Measurements from ENCODE around the gene PLXNC1.

The PLXNC1 gene

GRCh38 chr12:94260717-94261116, 112.3 kb downstream of the PLXNC1 start:
- TF ChIP-seq, protein P1, sequence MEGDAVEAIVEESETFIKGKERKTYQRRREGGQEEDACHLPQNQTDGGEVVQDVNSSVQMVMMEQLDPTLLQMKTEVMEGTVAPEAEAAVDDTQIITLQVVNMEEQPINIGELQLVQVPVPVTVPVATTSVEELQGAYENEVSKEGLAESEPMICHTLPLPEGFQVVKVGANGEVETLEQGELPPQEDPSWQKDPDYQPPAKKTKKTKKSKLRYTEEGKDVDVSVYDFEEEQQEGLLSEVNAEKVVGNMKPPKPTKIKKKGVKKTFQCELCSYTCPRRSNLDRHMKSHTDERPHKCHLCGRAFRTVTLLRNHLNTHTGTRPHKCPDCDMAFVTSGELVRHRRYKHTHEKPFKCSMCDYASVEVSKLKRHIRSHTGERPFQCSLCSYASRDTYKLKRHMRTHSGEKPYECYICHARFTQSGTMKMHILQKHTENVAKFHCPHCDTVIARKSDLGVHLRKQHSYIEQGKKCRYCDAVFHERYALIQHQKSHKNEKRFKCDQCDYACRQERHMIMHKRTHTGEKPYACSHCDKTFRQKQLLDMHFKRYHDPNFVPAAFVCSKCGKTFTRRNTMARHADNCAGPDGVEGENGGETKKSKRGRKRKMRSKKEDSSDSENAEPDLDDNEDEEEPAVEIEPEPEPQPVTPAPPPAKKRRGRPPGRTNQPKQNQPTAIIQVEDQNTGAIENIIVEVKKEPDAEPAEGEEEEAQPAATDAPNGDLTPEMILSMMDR (IDR thresholded peaks at IDR 0.05; ENCODE audit: insufficient read depth, low read length, poor library complexity, severe bottlenecking), result no peak
- H3K4me3 ChIP-seq (replicated peaks; ENCODE audit: low read depth, low read length), result no peak overlapping the region
- no peaks in the 10 kb centered on the region for H3K27me3 ChIP-seq (replicated peaks; ENCODE audit: control insufficient read depth, insufficient read depth, low read length)
- H3K36me3 ChIP-seq (ENCODE audit: control insufficient read depth, insufficient read depth, low read length), result peaks cover 14% of the 10 kb centered on the region
- no peak for DNase-seq (ENCODE audit: extremely low read depth, insufficient read length)

GRCh38 chr12:94261119-94261518, 112.7 kb downstream of the PLXNC1 start:
- TF ChIP-seq, protein P1 (IDR thresholded peaks at IDR 0.05; ENCODE audit: insufficient read depth, low read length, poor library complexity, severe bottlenecking), result no peak
- Histone ChIP-seq H3K4me3 (replicated peaks; ENCODE audit: low read depth, low read length) (no peak overlapping the region), H3K27me3 (replicated peaks; ENCODE audit: control insufficient read depth, insufficient read depth, low read length) (no peaks in the 10 kb centered on the region), H3K36me3 (ENCODE audit: control insufficient read depth, insufficient read depth, low read length) (peaks cover 15% of the 10 kb centered on the region)
- DNase-seq (ENCODE audit: extremely low read depth, insufficient read length), result no peak

DNA sequence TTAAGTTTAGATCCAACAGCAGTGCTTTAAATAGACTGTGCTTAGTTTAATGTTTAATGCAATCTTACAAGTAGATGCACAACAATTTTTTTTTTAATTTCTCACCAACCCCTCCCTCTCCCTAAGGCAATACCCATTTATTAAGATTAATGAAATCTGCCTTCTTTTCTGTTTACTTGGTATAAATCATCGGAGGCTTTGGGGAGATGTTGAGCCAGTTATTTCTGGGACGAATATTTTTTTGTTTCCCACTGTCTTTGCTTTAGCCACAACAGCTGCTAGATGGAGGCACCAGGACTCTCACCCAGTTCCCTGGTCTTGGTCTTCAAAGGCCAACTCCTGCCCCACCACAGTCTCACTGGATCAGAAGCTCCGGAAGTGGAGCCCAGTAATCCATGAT, 113.4 kb downstream of the PLXNC1 start:
- TF ChIP-seq, protein P1 (IDR thresholded peaks at IDR 0.05; ENCODE audit: insufficient read depth, low read length, poor library complexity, severe bottlenecking), result no peak
- Histone ChIP-seq H3K4me3 (replicated peaks; ENCODE audit: low read depth, low read length) (no peak overlapping the region), H3K36me3 (ENCODE audit: control insufficient read depth, insufficient read depth, low read length) (peaks cover 14% of the 10 kb centered on the region), H3K27me3 (replicated peaks; ENCODE audit: control insufficient read depth, insufficient read depth, low read length) (no peaks in the 10 kb centered on the region)
- no peak for DNase-seq (ENCODE audit: extremely low read depth, insufficient read length)

GRCh38 chr12:94262228-94263010, 114.0 kb downstream of the PLXNC1 start:
- TF ChIP-seq, protein P1 (IDR thresholded peaks at IDR 0.05; ENCODE audit: insufficient read depth, low read length, poor library complexity, severe bottlenecking), result no peak
- Histone ChIP-seq H3K27me3 (replicated peaks; ENCODE audit: control insufficient read depth, insufficient read depth, low read length) (no peaks in the 10 kb centered on the region), H3K36me3 (ENCODE audit: control insufficient read depth, insufficient read depth, low read length) (peaks cover 14% of the 10 kb centered on the region), H3K4me3 (replicated peaks; ENCODE audit: low read depth, low read length) (peak overlapping the region; percentile 10; the same call in 1 of the 2 replicates)
- peak; percentile 80 for DNase-seq (ENCODE audit: extremely low read depth, insufficient read length)

DNA sequence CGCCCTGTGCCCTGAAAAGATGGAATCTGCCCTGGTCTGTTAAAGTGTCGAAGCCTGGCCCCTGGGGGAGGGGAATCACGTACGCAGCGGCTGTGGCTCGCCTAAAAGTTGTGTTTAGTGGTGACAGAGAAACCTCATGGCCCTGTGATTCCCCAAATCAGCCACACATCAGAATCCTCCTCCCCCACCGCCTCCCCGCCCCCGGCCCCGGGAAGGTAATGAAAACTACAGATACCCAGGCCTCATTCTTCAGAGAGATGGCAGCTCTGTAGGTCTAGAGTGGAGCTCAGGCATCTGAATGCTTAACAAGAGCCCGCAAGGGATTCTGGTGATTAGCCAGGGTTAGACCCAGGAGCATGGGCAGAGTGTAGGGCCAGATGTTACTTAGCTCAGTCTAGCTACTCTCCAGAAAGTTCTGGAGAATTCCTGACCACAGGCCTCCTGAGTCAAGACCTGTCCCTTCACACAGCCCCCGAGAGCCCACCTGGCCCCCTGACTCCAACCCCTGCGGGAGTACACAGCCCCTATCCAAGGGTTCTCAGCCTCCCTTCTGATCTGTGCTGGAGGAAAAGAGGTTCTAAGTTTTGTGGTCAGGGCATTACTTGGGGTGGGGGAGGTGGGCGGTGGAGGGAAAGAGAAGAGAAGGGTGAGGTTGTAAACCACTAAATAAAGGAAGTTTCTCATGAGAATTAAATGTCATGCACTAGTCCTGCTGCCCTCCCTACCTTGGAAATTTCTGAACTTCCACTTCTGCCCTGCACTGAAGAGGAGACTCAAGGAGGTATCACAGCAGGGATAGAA, 114.8 kb downstream of the PLXNC1 start:
- peak; percentile 73 for DNase-seq (ENCODE audit: extremely low read depth, insufficient read length)
- Histone ChIP-seq H3K4me3 (replicated peaks; ENCODE audit: low read depth, low read length) (peak overlapping the region; percentile 10; the same call in 1 of the 2 replicates), H3K27me3 (replicated peaks; ENCODE audit: control insufficient read depth, insufficient read depth, low read length) (no peaks in the 10 kb centered on the region), H3K36me3 (ENCODE audit: control insufficient read depth, insufficient read depth, low read length) (peaks cover 14% of the 10 kb centered on the region)
- TF ChIP-seq, protein P1 (IDR thresholded peaks at IDR 0.05; ENCODE audit: insufficient read depth, low read length, poor library complexity, severe bottlenecking), result no peak

Data from GM06990 (cell line).